Measurements from ENCODE around the gene CCDC177.

The CCDC177 gene

GRCh38 chr14:69569859-69570258 lies 4.8 kb downstream of the CCDC177 start:
- DNase-seq (ENCODE audit: low read depth, low spot score), result no peak

- DNase-seq (ENCODE audit: low read depth, low spot score), result no peak
These were observed 7.1 kb downstream of the CCDC177 start for GRCh38 chr14:69567563-69567962.

- no peak for DNase-seq (ENCODE audit: low read depth, low spot score)
These were observed 12.8 kb downstream of the CCDC177 start for GRCh38 chr14:69561893-69562292.

- DNase-seq (ENCODE audit: low read depth, low spot score), result no peak
These were observed 13.8 kb downstream of the CCDC177 start for GRCh38 chr14:69560826-69561225.

GRCh38 chr14:69559581-69560011 lies 15.1 kb downstream of the CCDC177 start:
- no peak for DNase-seq (ENCODE audit: low read depth, low spot score)

- DNase-seq (ENCODE audit: low read depth, low spot score), result no peak
These were observed 15.9 kb downstream of the CCDC177 start for GRCh38 chr14:69558774-69559173.

GRCh38 chr14:69554500-69554899 lies 20.2 kb downstream of the CCDC177 start:
- no peak for DNase-seq (ENCODE audit: low read depth, low spot score)

GRCh38 chr14:69553252-69553651 lies 21.4 kb downstream of the CCDC177 start:
- DNase-seq (ENCODE audit: low read depth, low spot score), result no peak

GRCh38 chr14:69551511-69551910 lies 23.2 kb downstream of the CCDC177 start:
- DNase-seq (ENCODE audit: low read depth, low spot score), result no peak

- DNase-seq (ENCODE audit: low read depth, low spot score), result no peak
These were observed 26.1 kb downstream of the CCDC177 start for GRCh38 chr14:69548566-69548965.

- no peak for DNase-seq (ENCODE audit: low read depth, low spot score)
These were observed 26.8 kb downstream of the CCDC177 start for GRCh38 chr14:69547701-69548348.

GRCh38 chr14:69543341-69544115 lies 31.1 kb downstream of the CCDC177 start:
- DNase-seq (ENCODE audit: low read depth, low spot score), result no peak

GRCh38 chr14:69542311-69542710 lies 32.4 kb downstream of the CCDC177 start:
- no peak for DNase-seq (ENCODE audit: low read depth, low spot score)

GRCh38 chr14:69540654-69541335 lies 33.9 kb downstream of the CCDC177 start:
- no peak for DNase-seq (ENCODE audit: low read depth, low spot score)

GRCh38 chr14:69539631-69540410 lies 34.9 kb downstream of the CCDC177 start:
- DNase-seq (ENCODE audit: low read depth, low spot score), result no peak

GRCh38 chr14:69538766-69539165 lies 35.9 kb downstream of the CCDC177 start:
- DNase-seq (ENCODE audit: low read depth, low spot score), result no peak

- DNase-seq (ENCODE audit: low read depth, low spot score), result no peak
These were observed 36.8 kb downstream of the CCDC177 start for GRCh38 chr14:69537900-69538299.

- no peak for DNase-seq (ENCODE audit: low read depth, low spot score)
These were observed 37.7 kb downstream of the CCDC177 start for GRCh38 chr14:69536971-69537370.

GRCh38 chr14:69535230-69535848 lies 39.3 kb downstream of the CCDC177 start:
- no peak for DNase-seq (ENCODE audit: low read depth, low spot score)

GRCh38 chr14:69532561-69533340 lies 41.9 kb downstream of the CCDC177 start:
- DNase-seq (ENCODE audit: low read depth, low spot score), result no peak

GRCh38 chr14:69531135-69531534 lies 43.5 kb downstream of the CCDC177 start:
- no peak for DNase-seq (ENCODE audit: low read depth, low spot score)

Data from activated naive CD8-positive, alpha-beta T cell treated with anti-CD3 and anti-CD28 coated beads, Interleukin-2, amount 50 U/mL, for 16 hours (primary cell).